Retinal pigment epithelial cell (primary cell): ENCODE data around the gene NCK1.

Experiments
- DNase-seq: peaks from one replicate; pipeline ENCODE4 v3.0.0-alpha.2; 2010; ENCODE audit warnings: low read depth
- H3K4me3 ChIP-seq: 2 replicates; pipeline ENCODE4 v1.5.1; 2011; ENCODE audit warnings: mild to moderate bottlenecking, low read length, control low read depth, moderate library complexity
- CTCF ChIP-seq: conservative IDR thresholded peaks from 2 replicates; pipeline ENCODE4 v1.5.1; 2011; ENCODE audit warnings: low read depth, low read length, control low read depth, inconsistent platforms

The NCK1 gene

GRCh38 chr3:136913168-136913567 is 51.2 kb downstream of the NCK1 start:
- TF ChIP-seq CTCF: no peak
- no peak overlapping the region for H3K4me3 ChIP-seq
- DNase-seq: no peak

- H3K4me3 ChIP-seq: no peak overlapping the region
- TF ChIP-seq CTCF: no peak
- DNase-seq: no peak
Measured at GRCh38 chr3:136914739-136915138, 52.7 kb downstream of the NCK1 start.

GRCh38 chr3:136916223-136916622 is 54.2 kb downstream of the NCK1 start:
- DNase-seq: no peak
- no peak for TF ChIP-seq CTCF
- H3K4me3 ChIP-seq: no peak overlapping the region

GRCh38 chr3:136919799-136920580 is 58.0 kb downstream of the NCK1 start:
- H3K4me3 ChIP-seq: no peak overlapping the region
- no peak for DNase-seq
- no peak for TF ChIP-seq CTCF

GRCh38 chr3:136920904-136921611 is 59.0 kb downstream of the NCK1 start:
- DNase-seq: no peak
- no peak overlapping the region for H3K4me3 ChIP-seq
- no peak for TF ChIP-seq CTCF

- DNase-seq: no peak
- no peak overlapping the region for H3K4me3 ChIP-seq
- TF ChIP-seq CTCF: no peak
Measured at GRCh38 chr3:136925425-136926190, 63.6 kb downstream of the NCK1 start.
